ENCODE data around the gene TMEM255B. TPM values are rescaled to one million over a fixed set of nuclear protein-coding genes. Genes with fewer than 3 reads are reported as not detected.

Gene TMEM255B
- total RNA-seq, 1 experiment from 2014 or later = 0.61 TPM

GRCh38 chr13:113852536-113853517, 93.8 kb downstream of the TMEM255B start:
- DNase-seq = no peak
- Histone ChIP-seq H2AFZ (no peak overlapping the region), H3K9me2 (ENCODE audit: insufficient read depth) (no peaks in the 10 kb centered on the region), H3K9me3 (ENCODE audit: insufficient read depth, low read depth) (no peaks in the 10 kb centered on the region), H3F3A (ENCODE audit: insufficient read depth, low read depth) (peaks cover 4% of the 10 kb centered on the region; the same call in 1 of the 2 replicates), H3K36me3 (ENCODE audit: low read depth) (0 out of 2 replicates have a peak, but pooled peaks cover 3% of the 10 kb centered on the region), H3K27ac (no peak overlapping the region), H3K4me3 (no peak overlapping the region), H3K79me2 (ENCODE audit: low read depth) (no peaks in the 10 kb centered on the region), H3K4me1 (replicated peaks; ENCODE audit: insufficient read depth) (peaks cover 25% of the 10 kb centered on the region), H4K20me1 (ENCODE audit: insufficient read depth) (no peaks in the 10 kb centered on the region), H3K4me2 (no peak overlapping the region), H3K27me3 (ENCODE audit: insufficient read depth, low read depth) (no peaks in the 10 kb centered on the region)
- TF ChIP-seq CTCF (conservative IDR thresholded peaks at IDR 0.05) (no peak), EZH2 (IDR thresholded peaks at IDR 0.05; ENCODE audit: low read depth) (no peak)
- intact Hi-C loops (cut with micrococcal nuclease; ENCODE audit: unreplicated experiment) = no loop called here
- POLR2A ChIA-PET (ENCODE audit: unreplicated experiment) = interaction anchor here (0.6 kb wide), 1 partner anchor 108 kb away, joined by 3 read pairs; no protein-coding TSS in a partner anchor
- CTCF ChIA-PET = no interaction called here
- no TSS peak for BruUV-seq (replicated peaks)

DNA sequence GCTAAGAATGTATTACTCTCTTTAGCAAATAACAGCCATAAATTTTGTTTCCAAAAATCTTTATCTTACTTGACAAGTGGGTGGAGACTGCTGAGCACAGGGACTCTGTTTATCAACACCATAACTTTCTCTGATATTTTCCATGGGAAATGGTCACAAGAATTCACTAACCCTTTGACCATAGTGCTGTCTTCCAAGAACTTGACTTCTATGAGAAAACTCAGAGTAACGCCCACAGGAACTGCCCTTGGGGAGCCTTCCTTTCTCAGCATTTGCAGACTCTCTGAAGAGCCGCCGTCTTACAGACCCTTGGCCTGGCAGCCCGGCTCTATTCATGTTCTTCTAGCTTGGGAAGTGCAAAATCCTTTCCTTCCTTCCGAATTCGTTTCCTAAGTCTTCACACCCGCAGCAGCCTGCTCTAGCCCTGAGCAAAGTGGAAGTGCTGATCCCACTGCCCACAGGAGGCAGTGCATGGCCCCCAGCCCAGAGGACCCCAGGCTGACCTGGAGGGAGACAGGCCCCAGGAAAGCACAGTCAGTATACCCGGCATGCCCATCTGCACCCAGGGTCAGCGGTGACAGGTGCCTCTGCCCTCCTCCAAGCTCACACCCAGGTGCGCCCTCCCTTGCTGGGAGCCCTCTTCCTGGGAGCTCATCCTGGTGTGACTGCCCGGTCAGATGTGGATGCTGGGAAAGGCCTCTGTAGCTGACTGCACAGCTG, 94.7 kb downstream of the TMEM255B start:
- no peak for TF ChIP-seq EZH2 (IDR thresholded peaks at IDR 0.05; ENCODE audit: low read depth)
- TF ChIP-seq CTCF (conservative IDR thresholded peaks at IDR 0.05) = no peak
- H4K20me1 ChIP-seq (ENCODE audit: insufficient read depth) = no peaks in the 10 kb centered on the region
- CTCF ChIA-PET = no interaction called here
- no peaks in the 10 kb centered on the region for H3K9me2 ChIP-seq (ENCODE audit: insufficient read depth)
- H3K36me3 ChIP-seq (ENCODE audit: low read depth) = 0 out of 2 replicates have a peak, but pooled peaks cover 3% of the 10 kb centered on the region
- peaks cover 18% of the 10 kb centered on the region for H3K4me1 ChIP-seq (replicated peaks; ENCODE audit: insufficient read depth)
- POLR2A ChIA-PET (ENCODE audit: unreplicated experiment) = interaction anchor here (0.6 kb wide), 1 partner anchor 13 kb away, joined by 4 read pairs; no protein-coding TSS in a partner anchor
- H3K27me3 ChIP-seq (ENCODE audit: insufficient read depth, low read depth) = no peaks in the 10 kb centered on the region
- no peaks in the 10 kb centered on the region for H3K9me3 ChIP-seq (ENCODE audit: insufficient read depth, low read depth)
- no peak overlapping the region for H3K4me2 ChIP-seq
- H3K79me2 ChIP-seq (ENCODE audit: low read depth) = no peaks in the 10 kb centered on the region
- no peak overlapping the region for H2AFZ ChIP-seq
- peaks cover 13% of the 10 kb centered on the region for H3F3A ChIP-seq (ENCODE audit: insufficient read depth, low read depth)
- H3K4me3 ChIP-seq = no peak overlapping the region
- no TSS peak for BruUV-seq (replicated peaks)
- no peak overlapping the region for H3K27ac ChIP-seq
- intact Hi-C loops (cut with micrococcal nuclease; ENCODE audit: unreplicated experiment) = no loop called here
- DNase-seq = no peak

GRCh38 chr13:113854238-113855011, 95.4 kb downstream of the TMEM255B start:
- Histone ChIP-seq H3K9me2 (ENCODE audit: insufficient read depth) (no peaks in the 10 kb centered on the region), H2AFZ (no peak overlapping the region), H3K79me2 (ENCODE audit: low read depth) (no peaks in the 10 kb centered on the region), H3F3A (ENCODE audit: insufficient read depth, low read depth) (peaks cover 17% of the 10 kb centered on the region), H3K4me3 (no peak overlapping the region), H3K36me3 (ENCODE audit: low read depth) (0 out of 2 replicates have a peak, but pooled peaks cover 3% of the 10 kb centered on the region), H3K4me2 (no peak overlapping the region), H3K9me3 (ENCODE audit: insufficient read depth, low read depth) (0 out of 2 replicates have a peak, but pooled peaks cover 3% of the 10 kb centered on the region), H4K20me1 (ENCODE audit: insufficient read depth) (no peaks in the 10 kb centered on the region), H3K4me1 (replicated peaks; ENCODE audit: insufficient read depth) (peaks cover 11% of the 10 kb centered on the region), H3K27ac (no peak overlapping the region), H3K27me3 (ENCODE audit: insufficient read depth, low read depth) (no peaks in the 10 kb centered on the region)
- no peak for DNase-seq
- ChIA-PET CTCF (no interaction called here), POLR2A (ENCODE audit: unreplicated experiment) (interaction anchor here (0.6 kb wide), 1 partner anchor 14 kb away, joined by 4 read pairs; no protein-coding TSS in a partner anchor)
- intact Hi-C loops (cut with micrococcal nuclease; ENCODE audit: unreplicated experiment) = no loop called here
- TF ChIP-seq EZH2 (IDR thresholded peaks at IDR 0.05; ENCODE audit: low read depth) = no peak
- no peak for TF ChIP-seq CTCF (conservative IDR thresholded peaks at IDR 0.05)
- no TSS peak for BruUV-seq (replicated peaks)
